K562 (cell line): Measurements from ENCODE around the gene CRCP. TPM values are rescaled to one million over a fixed set of nuclear protein-coding genes. Genes with fewer than 3 reads are reported as not detected.
"Not testable (repeated sequence)": the region's sequence is repeated elsewhere in the genome, so short reads cannot be mapped to it uniquely, and the experiment has no call there.

Experiments
- ATAC-seq: fragments of 200-7000 bp; cut with Tn5 transposase; 3 replicates; pipeline ENCODE4 v1.9.1; 2020; ENCODE audit warnings: moderate library complexity
- BruUV-seq: library from RNA; stranded (reverse); fragments of 400-500 nt; replicated peaks from 2 replicates; lab custom pipeline; 2021; lab: Mats Ljungman, UMichigan
- CTCF ChIA-PET: fragments of 300-600 bp; formaldehyde crosslinking; extraction: SDS; loops from one replicate; lab custom pipeline; 2021; ENCODE audit warnings: low intra/inter-chr PET ratio; lab: Yijun Ruan, JAX
- POLR2A ChIA-PET: fragments of 300-600, 350-650 bp; sonication (Branson Sonifier 250); formaldehyde crosslinking; extraction: SDS; loops from one replicate; lab custom pipeline; 2021; ENCODE audit warnings: antibody characterized with exemption, inconsistent platforms; lab: Yijun Ruan, JAX
- DNase-seq, 4 experiments: peaks; one replicate each; pipeline versions ENCODE4 v3.0.0 to v3.0.0-alpha.2; 2011 to 2018; ENCODE audit warnings: low spot score in 3 of 4, mixed read lengths in 3 of 4; ENCODE audit errors: extremely low read depth in 1 of 4
- FAIRE-seq: peaks from 2 replicates; lab custom pipeline; 2011; peaks lifted over from hg19 to GRCh38; lab: Jason Lieb, UNC
- H2AFZ ChIP-seq: 2 replicates; pipeline ENCODE4 v1.6.0; 2011; ENCODE audit warnings: low read depth, low read length, control low read depth, inconsistent platforms
- H3K27ac ChIP-seq: fragments of 200-600 bp; 3 replicates; pipeline ENCODE4 v1.8.0; 2011; ENCODE audit warnings: low read depth, mild to moderate bottlenecking, control low read depth, inconsistent platforms, low read length, moderate library complexity, mixed read lengths; ENCODE audit errors: extremely low read depth
- H3K27me3 ChIP-seq, 2 experiments: fragments of 300-600 bp in 1 of 2; 2 replicates in 1 of 2; 3 replicates in 1 of 2; pipeline versions ENCODE4 v1.6.0 to v1.8.0; 2011; ENCODE audit warnings: inconsistent platforms in 2 of 2, low read length in 2 of 2, mild to moderate bottlenecking in 1 of 2, mixed read lengths in 1 of 2, moderate library complexity in 1 of 2; ENCODE audit not compliant: control insufficient read depth in 2 of 2, insufficient read depth in 2 of 2
- H3K36me3 ChIP-seq: fragments of 300-600 bp; 3 replicates; pipeline ENCODE4 v1.8.0; 2011; ENCODE audit warnings: mild to moderate bottlenecking, low read length, inconsistent platforms; ENCODE audit not compliant: control insufficient read depth, insufficient read depth
- H3K4me1 ChIP-seq, 2 experiments: fragments of 200-600 bp in 1 of 2; replicated peaks in 1 of 2; 2 replicates in 1 of 2; 3 replicates in 1 of 2; pipeline versions ENCODE4 v1.5.1 to v1.8.0; 2011; ENCODE audit warnings: inconsistent platforms in 2 of 2, low read length in 2 of 2, mild to moderate bottlenecking in 1 of 2, mixed read lengths in 1 of 2, moderate library complexity in 1 of 2; ENCODE audit not compliant: control insufficient read depth in 2 of 2, insufficient read depth in 2 of 2
- H3K4me2 ChIP-seq: 2 replicates; pipeline ENCODE4 v1.6.1; 2011; ENCODE audit warnings: low read length, control low read depth, inconsistent platforms, mixed read lengths; ENCODE audit not compliant: insufficient read depth
- H3K4me3 ChIP-seq: fragments of 200-600 bp; sonication (generic), shearing (Covaris generic); 2 replicates; pipeline ENCODE4 v1.5.1; 2016; ENCODE audit warnings: control low read depth, inconsistent platforms
- H3K79me2 ChIP-seq: fragments of 200-600 bp; 3 replicates; pipeline ENCODE4 v1.8.0; 2011; ENCODE audit warnings: low read length, inconsistent platforms; ENCODE audit not compliant: control insufficient read depth, insufficient read depth
- H3K9ac ChIP-seq, 2 experiments: 2 replicates each; pipeline versions ENCODE4 v1.6.0 to v1.6.1; 2011; ENCODE audit warnings: low read depth in 2 of 2, low read length in 2 of 2, control low read depth in 1 of 2, inconsistent platforms in 1 of 2, mild to moderate bottlenecking in 1 of 2, mixed read lengths in 1 of 2; ENCODE audit not compliant: insufficient read depth in 1 of 2
- H3K9me1 ChIP-seq: one replicate; pipeline ENCODE4 v1.6.0; 2011; ENCODE audit warnings: inconsistent platforms, mild to moderate bottlenecking, low read length, moderate library complexity; ENCODE audit not compliant: control insufficient read depth, insufficient read depth
- H3K9me3 ChIP-seq: replicated peaks from 2 replicates; pipeline ENCODE4 v1.5.1; 2011; ENCODE audit warnings: low read depth, low read length, inconsistent platforms; ENCODE audit not compliant: control insufficient read depth, insufficient read depth
- H4K20me1 ChIP-seq: replicated peaks from 2 replicates; pipeline ENCODE4 v1.6.1; 2011; ENCODE audit warnings: low read length, inconsistent platforms, mixed read lengths; ENCODE audit not compliant: control insufficient read depth, insufficient read depth
- CTCF ChIP-seq, 3 experiments: IDR thresholded peaks in 2 of 3; conservative IDR thresholded peaks in 1 of 3; 2 replicates each; pipeline ENCODE4 v1.5.1; 2011 to 2012; ENCODE audit warnings: low read length in 3 of 3, mild to moderate bottlenecking in 3 of 3, control low read depth in 2 of 3, improper control_type of control experiment in 1 of 3, inconsistent platforms in 1 of 3, low read depth in 1 of 3, mixed read lengths in 1 of 3, moderate library complexity in 1 of 3; ENCODE audit not compliant: insufficient read depth in 2 of 3
- MEF2A ChIP-seq: IDR thresholded peaks from 2 replicates; pipeline ENCODE4 v1.6.1; 2011; ENCODE audit warnings: low read depth, mild to moderate bottlenecking, low read length, moderate library complexity; ENCODE audit not compliant: control insufficient read depth
- MEF2D ChIP-seq: conservative IDR thresholded peaks from 2 replicates; pipeline ENCODE4 v1.6.1; 2016; ENCODE audit warnings: low read depth, missing genetic modification characterization, missing compliant biosample characterization
- WGBS: fragments of 100-300 bp; shearing (Covaris generic); methylation state at CpG from one replicate; pipeline ENCODE4 v1.1.6; 2016; ENCODE audit warnings: low coverage, mixed read lengths; ENCODE audit not compliant: insufficient coverage; ENCODE audit errors: missing lambda C conversion rate; 5-methylcytosine and 5-hydroxymethylcytosine counted together
- in situ Hi-C: fragments of 300-500 bp; cut with MboI; formaldehyde crosslinking; loops from 4 replicates; pipeline ENCODE4 v1.15.0; 2018; ENCODE audit warnings: inconsistent platforms, mixed read lengths
- intact Hi-C: fragments of 100-400 bp; cut with micrococcal nuclease; formaldehyde crosslinking; loops from 2 replicates; pipeline ENCODE4 v1.14.2; 2022
- polyA plus RNA-seq, 8 experiments: library from polyadenylated mRNA; depleted of rRNA in 4 of 8; stranded (reverse) in 5 of 8; unstranded in 3 of 8; fragments of >200 nt; fragmentation: Nextera tagmentation in 2 of 8; fragmentation: Illumina TruSeq in 1 of 8; extraction: Ambion mirVana in 2 of 8; extraction: Trizol in 1 of 8; gene quantifications; 2 replicates each; pipeline versions ENCODE4 v1.2.1 to v1.2.3, GENCODE V29; 2011 to 2014; ENCODE audit warnings: inconsistent platforms in 1 of 8, missing spikeins in 1 of 8
- total RNA-seq, 7 experiments: library from RNA; depleted of rRNA in 6 of 7; stranded (reverse); fragments of >200 nt in 6 of 7; fragmentation: Illumina TruSeq in 2 of 7; extraction: Trizol in 2 of 7; gene quantifications; 2 replicates each; pipeline versions ENCODE4 v1.2.1 to v1.2.3, GENCODE V29; 2011 to 2021; ENCODE audit warnings: low replicate concordance in 1 of 7

CRCP gene
- total and polyA plus RNA-seq, 9 of the 15 experiments (the other 6 are each of a cell fraction or from before 2014, with no cell fraction given): 22.1 to 58.3 (median 43.4) TPM

GRCh38 chr7:66072208-66072607 lies 42.4 kb upstream of the CRCP start:
- H3K27me3 ChIP-seq, H3K36me3 ChIP-seq, H3K4me3 ChIP-seq, DNase-seq, in situ Hi-C loops, FAIRE-seq, H3K9me3 ChIP-seq, intact Hi-C loops, BruUV-seq, ATAC-seq, H3K9me1 ChIP-seq, H3K27ac ChIP-seq, H3K4me2 ChIP-seq, CTCF ChIA-PET, H3K9ac ChIP-seq, H4K20me1 ChIP-seq: not testable (repeated sequence)
- H3K79me2 ChIP-seq: peaks cover 15% of the 10 kb centered on the region
- H3K4me1 ChIP-seq: peaks cover 11 to 20% of the 10 kb centered on the region in 2 experiments; a peak in 4 of 5 replicates
- WGBS: 27% methylated on average over 7 of the region's 7 CpGs
- H2AFZ ChIP-seq: 0 out of 2 replicates have a peak overlapping the region, but pooled peaks have one; percentile 14
- POLR2A ChIA-PET: interaction anchor here (0.7 to 1.3 kb wide), 2 partner anchors 36 to 93 kb away, joined by 3 read pairs; no protein-coding TSS in a partner anchor
- TF ChIP-seq CTCF (IDR thresholded peaks at IDR 0.05 in 2 of 3, conservative IDR thresholded peaks at IDR 0.05 in 1 of 3; ENCODE audit: insufficient read depth in 2 of 3, low read depth in 1 of 3, low read length in 3 of 3) (peak in 1 of 3 experiments; percentile 14; a peak in 1 of 6 replicates), MEF2D (tag) (0 out of 2 replicates have a peak, but pooled peaks have one; percentile 35), MEF2A (peak; percentile 59)
